EL (cell line): ENCODE measurements around the gene PIAS1.
A peak's percentile ranks its signal among the peaks of the same experiment; 100 is the strongest.
"Not testable (repeated sequence)": the region's sequence is repeated elsewhere in the genome, so short reads cannot be mapped to it uniquely, and the experiment has no call there.

Source experiments
- DNase-seq: peaks from one replicate; pipeline ENCODE4 v3.0.0-alpha.2; 2016

PIAS1 gene

GRCh38 chr15:68126396-68126795 is 72.3 kb downstream of the PIAS1 start:
- DNase-seq = no peak

DNA sequence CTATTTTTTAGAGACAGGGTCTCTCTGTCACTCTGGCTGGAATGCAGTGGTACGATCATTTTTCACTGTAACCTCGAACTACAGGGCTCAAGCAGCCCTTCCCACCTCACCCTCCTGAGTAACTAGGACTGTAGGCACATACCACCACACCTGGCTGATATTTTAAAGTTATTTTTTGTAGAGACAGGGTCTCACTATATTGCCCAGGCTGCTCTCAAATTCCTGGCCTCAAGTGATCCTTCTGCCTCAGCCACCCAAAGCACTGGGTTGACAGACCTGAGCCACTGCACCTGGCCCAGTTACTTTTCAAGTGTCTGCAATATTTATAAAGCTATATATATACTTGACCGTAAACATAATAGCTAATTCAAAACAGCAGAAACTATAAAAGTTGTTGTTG is 75.0 kb downstream of the PIAS1 start:
- no peak for DNase-seq

DNA sequence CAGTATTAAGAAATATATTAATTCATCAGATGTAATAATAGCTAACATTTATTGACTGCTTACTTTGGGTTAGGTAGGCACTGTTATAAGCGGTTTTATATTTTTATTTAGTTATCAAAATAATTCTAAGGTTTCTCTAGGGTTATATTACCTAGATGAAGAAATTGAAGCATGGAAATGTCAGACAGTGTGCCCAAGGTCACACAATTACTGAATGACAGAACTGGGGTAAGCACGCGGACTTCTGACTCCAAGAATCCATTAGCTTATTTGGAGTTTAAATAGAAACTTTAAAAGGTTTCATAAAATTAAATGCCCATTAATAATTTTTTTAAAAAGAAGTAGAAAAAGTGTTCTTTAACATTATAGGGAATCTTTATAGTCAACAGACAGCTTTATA is 76.7 kb downstream of the PIAS1 start:
- DNase-seq = no peak

DNA sequence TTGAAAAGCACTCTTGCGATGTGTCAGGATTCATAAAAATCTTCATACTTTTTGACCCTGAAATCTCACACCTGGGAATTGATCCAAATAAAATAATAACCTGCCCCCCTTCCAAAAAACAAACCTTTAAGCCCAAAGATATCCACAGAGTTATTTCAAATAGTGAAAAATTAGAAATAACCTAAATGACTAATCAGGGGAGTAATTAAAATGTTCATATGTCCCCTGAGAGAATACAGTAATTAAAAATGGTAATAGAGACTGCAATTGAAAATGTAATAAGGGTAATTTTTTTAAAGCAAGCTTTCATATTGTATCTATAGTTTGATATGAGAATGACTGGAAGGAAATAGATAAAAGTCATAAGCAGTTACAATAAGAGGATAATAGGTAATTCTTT is 83.0 kb downstream of the PIAS1 start:
- DNase-seq = no peak

DNA sequence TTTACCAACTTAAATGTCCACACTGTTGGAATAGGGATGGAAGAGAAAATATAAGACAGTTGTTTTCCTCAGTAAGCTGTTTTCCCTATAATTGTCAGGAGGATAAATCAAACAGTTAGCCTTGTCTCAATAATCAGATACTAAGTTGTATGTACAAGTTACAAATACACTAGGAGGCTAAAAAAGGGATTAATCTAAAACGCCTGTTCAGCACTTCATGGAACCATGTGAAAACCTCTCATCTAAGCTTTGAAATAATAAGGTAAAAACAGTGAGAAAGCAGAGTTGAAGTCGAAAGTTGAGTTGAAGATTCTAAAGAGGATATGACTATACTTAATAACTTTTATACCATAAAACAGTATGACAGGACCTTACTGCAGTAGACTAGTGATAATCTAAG is 89.0 kb downstream of the PIAS1 start:
- DNase-seq = no peak

DNA sequence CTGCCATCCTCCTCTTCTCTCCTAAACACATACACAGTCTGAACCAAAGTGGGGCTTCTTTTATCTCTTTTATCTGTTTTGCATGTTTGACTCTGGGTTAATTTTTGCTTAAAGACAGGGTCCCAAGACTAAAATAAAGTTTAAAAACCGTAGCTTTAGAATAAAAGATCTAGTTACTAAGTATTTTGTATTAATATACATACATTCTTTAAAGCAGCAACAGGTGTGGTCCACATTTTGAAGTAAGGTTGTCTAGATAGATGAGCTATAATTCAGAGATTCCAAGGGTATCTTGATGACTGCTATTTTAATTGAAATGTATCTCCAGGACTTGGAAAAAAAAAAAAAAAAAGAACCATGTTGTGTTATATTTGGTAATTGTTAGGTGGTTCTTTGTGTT is 89.7 kb downstream of the PIAS1 start:
- no peak for DNase-seq

GRCh38 chr15:68145706-68146105 is 91.6 kb downstream of the PIAS1 start:
- peak; percentile 10 for DNase-seq

GRCh38 chr15:68148039-68148438 is 93.9 kb downstream of the PIAS1 start:
- no peak for DNase-seq

DNA sequence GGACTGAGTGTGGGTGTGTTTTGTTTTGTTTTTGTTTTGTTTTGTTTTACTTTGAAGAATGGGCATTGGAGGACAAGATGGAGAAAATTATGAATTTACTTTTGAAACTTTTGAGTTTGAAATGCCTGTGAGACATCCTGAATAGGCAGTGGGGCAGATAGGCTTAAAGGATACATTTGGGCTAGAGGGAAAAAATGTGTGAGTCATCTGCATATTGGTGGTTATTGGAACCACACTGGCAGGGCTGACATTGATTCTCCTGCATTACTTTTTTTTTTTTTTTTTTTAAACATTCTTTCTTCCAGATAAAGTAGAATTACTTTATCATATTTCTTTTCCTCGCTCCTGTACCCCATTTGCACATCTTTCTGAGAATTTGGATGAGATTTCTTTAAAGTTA is 94.9 kb downstream of the PIAS1 start:
- peak; percentile 82 for DNase-seq

DNA sequence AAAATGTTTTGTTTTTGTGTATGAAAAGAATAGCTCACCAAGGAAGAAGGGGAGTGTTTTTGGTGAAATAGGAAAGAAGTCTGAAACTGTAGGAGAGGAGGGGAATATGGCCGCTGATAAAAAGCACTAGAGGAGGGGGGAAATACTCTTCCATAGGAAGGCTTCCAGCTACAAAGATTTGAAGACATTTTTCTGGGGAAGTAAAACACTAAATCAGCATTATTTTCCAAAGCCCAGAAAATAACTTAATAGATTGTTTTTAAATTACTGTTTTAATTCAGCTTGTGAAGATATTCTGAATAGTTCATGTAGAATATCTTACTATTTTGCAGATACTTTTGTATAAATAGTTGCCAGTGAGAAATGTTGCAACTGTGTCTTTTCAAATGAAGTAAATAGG is 96.1 kb downstream of the PIAS1 start:
- no peak for DNase-seq

DNA sequence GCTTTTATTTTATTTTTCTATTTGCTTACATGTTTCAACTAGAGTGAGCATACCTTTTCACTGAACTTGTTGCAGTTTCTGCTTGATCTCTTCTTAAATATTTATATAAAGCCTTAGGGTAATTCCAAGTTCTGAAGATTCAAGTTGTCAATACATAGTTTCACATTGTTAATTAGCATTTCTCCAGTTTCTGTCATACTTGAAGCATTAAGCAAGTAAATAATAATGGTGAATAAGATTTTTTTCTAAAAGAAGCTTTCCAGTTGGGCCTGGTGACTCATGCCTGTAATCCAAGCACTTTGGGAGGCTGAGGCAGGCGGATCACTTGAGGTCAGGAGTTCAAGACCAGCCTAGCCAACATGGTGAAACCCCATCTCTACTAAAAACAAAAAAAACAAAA is 97.2 kb downstream of the PIAS1 start:
- peak; percentile 38 for DNase-seq

DNA sequence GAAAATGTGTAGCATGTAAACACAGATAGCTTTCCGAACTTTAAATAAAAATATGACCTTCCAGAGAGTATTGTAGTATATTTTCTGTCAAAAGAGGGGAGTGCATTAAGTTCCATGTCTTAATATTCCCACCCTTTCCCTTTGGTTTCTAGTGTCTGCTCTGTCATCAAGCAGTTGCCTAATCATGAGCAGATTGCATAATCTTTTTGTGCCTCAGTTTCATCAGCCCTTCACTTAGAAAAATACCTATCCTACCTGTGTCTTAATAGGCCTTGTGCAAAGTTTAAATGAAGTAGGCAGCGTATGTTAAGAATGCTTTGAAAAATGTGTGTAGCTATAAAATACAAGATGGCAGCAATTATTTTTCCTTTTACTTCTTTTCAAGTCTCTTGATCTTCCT is 98.2 kb downstream of the PIAS1 start:
- DNase-seq = no peak

DNA sequence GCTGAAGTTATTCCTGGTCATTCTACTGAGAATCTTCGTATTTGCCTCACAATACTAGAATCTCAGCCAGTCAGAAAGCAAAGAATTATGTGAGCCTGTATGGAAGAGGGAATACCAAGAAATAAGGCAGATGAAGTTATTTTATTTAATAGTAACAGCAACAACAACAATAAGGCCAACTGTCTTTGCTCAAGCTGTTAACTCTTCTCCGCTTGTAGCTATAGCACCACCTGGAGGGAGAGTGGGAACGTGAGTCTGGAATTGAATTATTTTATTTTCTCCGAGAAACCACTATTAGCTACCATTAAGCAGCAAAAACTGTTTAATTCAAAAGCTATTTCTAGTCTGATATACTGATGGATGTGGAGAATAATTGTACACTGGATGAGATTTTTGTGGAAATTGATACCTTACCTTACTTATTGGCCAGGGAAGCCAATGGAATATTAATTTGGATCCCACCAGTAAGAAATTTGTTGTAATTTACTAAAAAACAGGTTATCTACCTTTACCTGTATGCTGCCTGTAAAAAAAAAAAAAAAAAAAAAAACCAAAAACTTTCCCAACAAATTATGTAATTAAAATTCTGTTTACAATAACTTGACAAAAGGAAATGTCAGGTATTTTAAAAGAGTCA is 100.9 kb downstream of the PIAS1 start:
- peak; percentile 53 for DNase-seq

DNA sequence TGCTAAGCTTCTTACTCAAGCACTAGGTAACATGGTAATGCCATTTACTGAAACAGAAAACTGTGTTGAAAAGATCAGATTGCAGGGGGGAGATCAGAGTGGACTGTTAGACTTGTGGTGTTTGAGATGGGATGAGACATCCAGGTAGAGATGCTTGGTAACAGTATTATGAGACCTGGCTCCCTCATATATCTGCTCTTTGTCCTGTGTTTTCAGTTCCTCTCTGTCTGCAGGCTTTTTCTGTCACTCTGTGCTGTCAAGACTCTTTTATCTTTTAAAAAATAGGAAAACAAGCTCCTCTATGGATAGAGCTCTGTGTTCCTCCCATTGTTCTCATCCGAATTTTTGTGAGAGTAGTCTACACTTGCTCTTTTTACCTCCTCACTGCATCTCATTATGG is 103.0 kb downstream of the PIAS1 start:
- DNase-seq = no peak

DNA sequence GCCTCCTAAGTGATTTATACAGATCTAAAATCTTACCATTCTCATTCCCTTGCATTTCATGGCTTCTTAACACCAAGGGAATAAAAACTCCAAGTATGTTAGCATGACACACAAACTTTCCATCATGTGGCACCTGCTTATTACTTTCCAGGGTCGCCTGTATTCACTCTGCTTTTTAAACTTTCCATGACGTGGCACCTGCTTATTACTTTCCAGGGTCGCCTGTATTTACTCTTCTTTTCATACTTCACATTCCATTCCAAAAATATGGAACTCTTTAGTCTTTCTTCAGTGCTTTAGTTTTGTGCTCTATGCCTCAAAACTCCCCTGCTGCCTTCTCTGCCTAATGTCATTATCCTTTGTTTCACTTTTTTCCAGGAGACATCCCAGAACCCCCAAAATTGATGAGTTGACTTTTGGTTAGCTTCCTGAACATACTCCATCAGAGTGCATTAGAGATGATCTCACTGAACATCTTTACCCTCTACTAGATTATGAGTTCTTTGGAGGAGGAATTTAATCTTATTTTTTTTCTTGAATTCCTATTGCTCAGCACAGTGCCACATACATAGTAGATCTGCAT is 104.0 kb downstream of the PIAS1 start:
- no peak for DNase-seq

DNA sequence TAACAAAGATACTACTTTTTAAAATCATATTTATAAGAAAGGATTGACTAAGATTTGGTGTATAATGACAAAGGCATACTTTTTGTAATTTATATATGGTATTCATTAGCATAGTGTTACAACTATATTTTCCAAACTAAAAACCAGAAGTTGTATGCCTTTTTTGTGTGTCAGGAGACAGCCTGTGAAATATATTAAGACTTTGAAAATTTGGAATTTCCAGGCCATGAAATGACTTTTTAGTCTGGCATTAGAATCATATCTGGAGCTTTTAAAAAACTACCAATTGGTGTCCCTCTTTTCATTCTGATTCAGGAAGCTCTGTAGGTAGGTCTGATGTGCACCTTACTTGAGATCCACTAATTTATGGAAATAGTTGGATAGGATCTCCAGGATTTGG is 109.1 kb downstream of the PIAS1 start:
- DNase-seq = no peak

DNA sequence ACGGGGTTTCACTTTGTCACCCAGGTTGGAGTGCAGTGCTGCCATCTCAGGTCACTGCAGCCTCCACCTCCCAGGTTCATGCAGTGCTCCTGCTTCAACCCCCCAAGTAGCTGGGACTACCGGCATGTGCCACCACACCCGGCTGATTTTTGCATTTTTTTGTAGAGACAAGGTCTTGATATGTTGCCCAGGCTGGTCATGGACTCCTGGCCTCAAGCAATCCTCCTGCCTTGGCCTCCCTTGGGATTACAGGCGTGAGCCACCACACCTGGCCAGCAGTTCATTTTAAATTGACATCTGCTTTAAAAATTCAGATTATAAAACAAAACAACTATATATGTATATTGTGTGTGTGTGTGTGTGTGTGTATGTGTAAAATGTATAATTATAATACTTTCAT is 112.7 kb downstream of the PIAS1 start:
- no peak for DNase-seq

GRCh38 chr15:68172037-68172436 is 117.9 kb downstream of the PIAS1 start:
- not testable (repeated sequence) for DNase-seq

DNA sequence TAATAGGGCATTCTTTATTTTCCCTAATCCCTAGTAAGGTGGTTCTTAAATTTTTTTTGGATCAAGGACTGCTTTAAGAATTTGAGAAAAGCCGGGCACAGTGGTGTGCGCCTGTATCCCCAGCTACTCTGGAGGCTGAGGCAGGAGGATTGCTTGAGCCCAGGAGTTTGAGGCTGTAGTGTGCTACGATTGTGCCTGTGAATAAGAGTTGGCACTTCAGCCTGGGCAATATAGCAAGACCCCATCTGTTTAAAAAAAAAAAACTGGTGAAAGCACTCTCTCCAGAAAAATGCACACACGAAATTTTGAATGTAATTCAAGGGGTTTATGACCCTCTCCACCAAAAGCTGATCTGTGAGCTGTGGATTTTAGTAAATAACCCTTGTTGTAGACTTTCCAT is 119.0 kb downstream of the PIAS1 start:
- no peak for DNase-seq

DNA sequence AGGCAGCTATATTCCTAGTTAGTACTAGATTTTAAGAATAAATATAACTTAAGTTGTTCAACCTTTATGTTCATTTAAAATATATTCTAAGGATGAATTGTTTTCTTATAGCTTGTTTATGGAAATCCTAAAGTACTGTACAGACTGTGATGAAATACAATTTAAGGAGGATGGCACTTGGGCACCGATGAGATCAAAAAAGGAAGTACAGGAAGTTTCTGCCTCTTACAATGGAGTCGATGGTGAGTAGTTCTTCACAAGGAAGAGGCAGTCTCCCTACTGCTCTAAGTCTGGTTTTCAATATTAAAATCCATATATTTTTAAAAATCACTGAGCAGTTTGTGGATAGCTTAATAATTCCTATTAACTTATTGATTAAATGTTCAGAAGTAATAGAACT is 121.4 kb downstream of the PIAS1 start:
- DNase-seq = no peak

GRCh38 chr15:68176601-68177000 is 122.5 kb downstream of the PIAS1 start:
- no peak for DNase-seq

DNA sequence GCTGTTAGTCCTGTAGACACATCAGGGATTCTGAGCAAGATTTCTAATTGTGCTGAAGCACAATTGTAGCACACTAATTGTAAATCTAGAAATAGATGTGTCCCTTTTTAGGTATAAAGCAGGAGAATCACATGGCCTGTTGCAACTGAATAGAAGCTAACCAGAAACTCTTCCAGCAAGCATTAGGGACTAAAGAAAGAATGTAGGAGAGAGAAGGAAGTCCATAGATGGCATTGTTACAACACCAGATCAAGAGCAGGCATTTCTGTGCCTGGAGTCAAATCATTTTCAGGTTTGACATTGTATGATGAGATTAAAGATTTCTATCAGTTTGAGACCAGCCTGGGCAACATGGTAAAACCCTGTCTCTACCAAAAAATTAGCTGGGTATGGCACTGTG is 123.6 kb downstream of the PIAS1 start:
- no peak for DNase-seq

- no peak for DNase-seq
Measured at GRCh38 chr15:68183616-68184315, 129.7 kb downstream of the PIAS1 start.

GRCh38 chr15:68184616-68185480 is 130.7 kb downstream of the PIAS1 start:
- DNase-seq = no peak
